HG03039 (cell line): Measurements from ENCODE around the gene ACTR5.
"Not testable (repeated sequence)": the region's sequence is repeated elsewhere in the genome, so short reads cannot be mapped to it uniquely, and the experiment has no call there.

Experiments
- ATAC-seq: cut with Tn5 transposase; IDR thresholded peaks from one replicate; pipeline ENCODE4 v1.9.1; 2021; ENCODE audit warnings: mild to moderate bottlenecking, moderate library complexity; ENCODE audit not compliant: unreplicated experiment

ACTR5 gene

GRCh38 chr20:38764567-38765318, 16.5 kb downstream of the ACTR5 start:
- ATAC-seq = no peak

GRCh38 chr20:38766071-38766470, 17.8 kb downstream of the ACTR5 start:
- ATAC-seq = no peak

DNA sequence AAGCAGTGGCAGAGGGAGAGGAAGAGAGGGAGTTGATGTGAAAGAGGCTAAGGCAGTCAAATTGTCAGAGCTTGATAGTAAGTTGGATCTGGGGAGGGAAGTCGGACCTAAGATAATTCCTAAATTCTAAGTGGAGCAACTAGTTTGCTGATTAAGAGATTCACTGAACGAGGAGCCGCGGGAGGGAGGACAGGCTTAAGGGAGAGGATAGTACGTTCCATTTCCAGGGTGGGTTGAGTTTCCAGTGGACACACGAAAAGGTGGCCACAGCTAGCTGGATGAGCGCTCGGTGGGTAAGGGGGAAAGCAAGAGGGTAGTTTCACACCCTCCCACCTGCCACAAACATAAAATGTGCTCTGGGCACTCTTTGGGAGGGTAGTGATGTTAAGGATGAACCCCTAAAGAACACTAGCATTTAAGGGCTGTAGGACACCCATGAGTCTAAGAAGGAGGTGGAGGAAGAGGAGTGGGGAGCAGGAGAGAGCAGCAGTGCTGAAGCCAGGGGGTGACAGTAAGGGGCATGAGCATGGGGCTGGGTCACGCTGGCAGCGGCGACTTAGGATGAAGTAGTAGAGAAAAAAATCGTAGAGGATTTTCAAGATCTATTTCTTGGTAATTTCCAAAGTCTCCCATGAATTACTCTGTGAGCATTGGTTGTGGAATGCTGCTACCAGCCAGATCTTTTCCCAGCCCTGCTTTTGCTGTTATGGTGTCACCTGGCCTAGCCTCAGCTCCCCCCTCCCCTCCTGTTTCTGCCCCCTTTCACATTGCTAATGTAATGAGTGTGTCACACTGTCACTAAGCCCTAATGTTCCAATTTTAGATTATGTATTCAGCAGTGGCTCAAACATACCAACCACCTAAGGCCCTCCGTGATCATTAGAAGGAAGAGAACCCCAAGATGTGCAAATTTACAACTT, 21.4 kb downstream of the ACTR5 start:
- ATAC-seq = no peak

DNA sequence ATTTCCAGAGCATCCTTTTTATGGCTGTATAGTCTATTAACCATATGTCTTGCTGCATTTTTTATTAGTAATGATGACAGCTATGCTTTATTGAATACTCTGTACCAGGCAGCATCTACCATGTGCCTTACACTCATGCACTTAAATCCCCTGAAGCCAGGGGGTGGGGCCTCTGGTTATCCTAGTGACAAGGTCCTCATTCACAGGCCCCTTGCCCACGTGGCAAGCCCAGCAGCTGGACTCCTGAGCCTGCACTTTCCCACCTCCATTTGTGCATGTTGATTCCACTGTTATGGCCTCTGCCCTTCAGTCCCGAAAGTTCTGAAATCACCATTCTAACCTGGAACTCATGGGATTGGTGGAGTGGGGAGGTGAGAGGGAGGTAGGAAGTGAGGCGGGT, 22.3 kb downstream of the ACTR5 start:
- no peak for ATAC-seq

DNA sequence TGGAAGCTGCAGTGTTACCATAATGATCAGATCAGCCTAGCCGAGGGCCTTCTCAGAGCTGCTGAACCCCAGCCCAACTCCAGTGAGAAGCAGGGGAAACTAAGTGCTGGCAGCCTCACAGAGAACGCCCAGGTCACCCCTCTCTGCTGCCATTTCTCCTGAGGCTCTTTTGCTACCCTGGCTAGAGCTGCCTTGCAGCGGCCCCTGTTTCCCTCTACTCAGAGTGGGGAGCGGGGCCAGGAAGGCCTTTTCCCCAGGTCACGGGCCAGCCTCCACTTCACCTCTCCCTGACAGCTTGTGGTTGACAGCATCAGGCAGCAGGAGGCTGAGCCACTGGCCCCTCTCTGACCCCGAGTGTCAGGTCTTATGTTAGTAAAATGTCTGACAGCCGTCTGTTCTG, 22.7 kb downstream of the ACTR5 start:
- ATAC-seq = no peak

DNA sequence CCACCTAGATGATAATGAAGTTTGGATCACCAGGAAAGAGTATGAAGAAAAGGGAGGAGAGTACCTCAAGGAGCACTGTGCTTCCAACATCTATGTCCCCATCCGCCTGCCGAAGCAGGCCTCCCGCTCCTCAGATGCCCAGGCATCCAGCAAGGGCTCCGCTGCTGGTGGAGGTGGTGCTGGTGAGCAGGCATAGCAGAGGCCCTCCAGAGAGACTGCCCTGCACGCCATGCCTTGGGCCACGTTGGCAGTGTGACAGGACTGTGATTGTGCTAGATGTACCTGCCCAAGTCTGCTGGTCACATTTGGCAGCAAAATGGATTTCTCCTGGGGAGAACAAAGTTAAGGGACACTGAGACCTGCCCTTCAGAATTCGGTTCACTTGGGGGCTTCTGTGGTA, 23.4 kb downstream of the ACTR5 start:
- no peak for ATAC-seq

DNA sequence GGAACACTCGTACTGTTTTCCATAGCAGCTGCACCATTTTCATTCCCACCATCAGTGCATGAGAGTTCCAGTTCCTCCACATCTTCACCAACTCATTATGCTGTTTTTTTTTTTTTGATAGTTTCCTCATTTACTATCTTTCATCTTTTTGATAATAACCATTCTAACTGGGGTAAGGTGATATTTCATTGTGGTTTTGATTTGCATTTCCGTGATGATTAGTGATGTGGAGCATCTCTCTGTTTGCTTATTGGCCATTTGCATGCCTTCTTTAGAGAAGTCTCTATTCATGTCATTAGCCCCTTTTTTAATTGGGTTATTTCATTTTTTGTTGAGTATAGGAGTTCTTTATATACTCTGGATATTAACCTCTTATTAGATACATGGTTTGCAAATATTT, 25.9 kb downstream of the ACTR5 start:
- no peak for ATAC-seq

DNA sequence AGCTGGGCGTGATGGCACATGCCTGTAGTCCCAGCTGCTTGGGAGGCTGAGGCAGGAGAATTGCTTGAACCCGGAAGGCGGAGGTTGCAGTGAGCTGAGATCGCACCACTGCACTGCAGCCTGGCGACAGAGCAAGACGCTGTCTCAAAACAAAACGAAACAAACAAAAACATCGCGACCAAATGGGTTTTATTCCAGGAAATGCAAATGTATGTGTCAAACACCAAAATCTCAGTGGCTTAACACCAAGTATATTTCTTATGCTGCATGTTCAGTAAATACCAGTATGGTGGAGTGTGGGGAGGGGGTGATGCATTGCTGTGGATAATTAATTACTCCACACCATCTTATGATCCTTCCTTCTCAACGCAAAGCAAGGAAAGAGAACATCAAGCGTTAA, 28.1 kb downstream of the ACTR5 start:
- no peak for ATAC-seq

DNA sequence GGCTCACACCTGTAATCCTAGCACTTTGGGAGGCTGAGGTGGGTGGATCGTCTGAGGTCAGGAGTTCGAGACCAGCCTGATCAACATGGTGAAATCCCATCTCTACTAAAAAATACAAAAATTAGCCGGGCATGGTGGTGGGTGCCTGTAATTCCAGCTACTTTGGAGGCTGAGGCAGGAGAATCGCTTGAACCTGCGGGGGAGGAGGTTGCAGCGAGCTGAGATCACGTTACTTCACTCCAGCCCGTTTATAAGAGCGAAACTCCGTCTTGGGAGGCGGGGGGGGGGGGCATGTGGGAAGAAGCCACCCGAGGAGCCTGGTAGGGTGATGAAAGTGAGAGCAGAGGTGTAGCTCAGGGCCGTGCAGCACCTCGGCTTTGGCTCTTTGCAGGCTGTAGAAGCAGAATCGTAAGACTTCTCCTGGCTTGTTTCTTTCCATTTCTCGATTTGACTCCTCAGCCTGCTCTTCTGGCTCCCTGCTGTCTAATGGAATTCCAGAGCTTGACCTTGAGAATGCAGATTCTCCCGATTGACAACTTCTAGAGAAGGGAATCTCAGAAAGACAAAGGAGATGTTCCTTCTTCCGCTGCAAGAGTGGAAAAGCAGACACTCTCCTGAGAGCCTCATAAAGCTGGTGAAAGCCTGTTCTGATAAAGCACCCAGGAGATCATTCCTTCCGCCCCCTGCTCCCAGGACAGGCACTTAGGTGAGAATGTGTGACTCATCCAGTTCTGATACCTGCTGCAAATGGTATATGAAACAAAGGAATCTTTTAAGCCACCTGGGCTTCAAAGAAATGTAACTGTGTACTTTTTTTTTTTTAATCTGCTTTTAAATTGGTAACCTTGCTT, 31.2 kb downstream of the ACTR5 start:
- no peak for ATAC-seq

DNA sequence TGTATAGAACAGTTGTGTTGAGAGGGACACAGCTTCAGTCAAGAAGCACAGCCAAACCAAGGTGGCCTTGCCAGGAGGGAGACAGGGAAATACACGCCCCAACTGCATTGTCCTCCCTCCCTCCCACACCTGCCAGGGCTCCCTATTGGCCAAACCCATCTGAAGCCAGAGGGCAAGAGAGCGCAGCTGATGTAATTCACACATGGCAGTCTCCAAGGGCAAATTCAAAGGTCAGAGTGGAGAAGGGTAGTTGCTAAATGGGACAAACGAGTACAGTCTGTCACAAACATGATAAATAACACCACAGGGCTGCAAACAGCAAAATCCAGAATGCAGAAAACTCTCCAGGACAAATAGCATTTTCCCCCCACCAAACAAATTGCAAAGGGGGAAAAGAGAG, 34.0 kb downstream of the ACTR5 start:
- ATAC-seq = no peak

- no peak for ATAC-seq
Measured at GRCh38 chr20:38787870-38788269, 39.6 kb downstream of the ACTR5 start.

- ATAC-seq = no peak
Measured at GRCh38 chr20:38789503-38790199, 41.4 kb downstream of the ACTR5 start.

DNA sequence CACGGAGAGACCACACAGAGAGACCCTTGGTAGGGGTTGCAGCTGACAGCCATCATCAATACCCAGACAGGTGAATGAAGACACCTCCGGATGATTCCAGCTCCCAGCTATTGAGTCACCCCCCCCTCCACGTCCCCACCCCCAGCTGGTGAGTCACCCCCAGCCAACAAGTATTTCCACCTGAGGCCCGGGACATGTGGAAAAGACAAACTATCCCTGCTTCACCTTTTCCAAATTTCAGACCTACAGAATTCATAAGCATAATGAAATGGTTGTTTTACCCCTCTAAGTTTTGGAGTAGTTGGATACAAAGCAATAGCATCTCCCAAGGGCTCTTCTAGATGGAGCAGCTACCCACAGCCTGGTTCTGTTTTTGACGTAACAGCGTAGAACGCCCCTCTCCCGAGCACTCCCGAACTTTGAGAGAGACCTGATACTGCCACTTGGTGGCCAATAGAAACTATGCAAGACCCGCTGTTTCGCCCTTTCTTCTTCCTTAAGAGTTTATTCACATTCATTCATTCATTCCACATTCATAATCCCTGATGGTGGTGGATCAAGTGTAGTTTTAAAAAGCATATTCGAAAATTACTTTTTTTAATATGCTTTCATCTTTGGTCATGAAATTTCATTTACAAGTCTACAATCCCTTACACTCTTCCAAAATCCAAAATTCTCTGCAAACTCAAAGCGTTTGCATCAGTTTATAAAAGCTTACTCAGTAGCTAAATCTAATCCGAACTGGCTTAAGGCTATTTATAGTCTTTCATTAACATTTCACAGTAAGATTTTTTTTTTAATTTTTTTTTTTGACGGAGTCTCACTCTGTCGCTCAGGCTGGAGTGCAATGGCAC, 42.2 kb downstream of the ACTR5 start:
- ATAC-seq = no peak

- no peak for ATAC-seq
Measured at GRCh38 chr20:38791291-38791690, 43.0 kb downstream of the ACTR5 start.

DNA sequence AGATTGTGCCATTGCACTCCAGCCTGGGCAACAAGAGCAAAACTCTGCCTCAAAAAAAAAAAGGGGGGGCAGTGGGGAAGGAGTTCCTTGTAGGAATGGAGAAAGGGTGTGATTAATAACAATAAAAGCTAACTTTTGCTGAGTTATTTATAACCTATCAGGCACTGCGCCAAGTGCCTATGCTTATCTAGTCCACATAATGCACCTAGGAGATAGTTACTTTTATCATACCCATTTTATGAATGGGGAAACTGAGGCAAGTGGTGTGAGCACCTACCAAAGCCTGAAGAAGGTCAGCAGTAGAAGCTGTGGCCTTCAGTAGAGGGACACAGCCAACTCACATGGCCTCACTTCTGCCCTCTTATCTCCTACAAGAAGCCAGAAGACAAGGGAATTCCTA, 43.7 kb downstream of the ACTR5 start:
- no peak for ATAC-seq

GRCh38 chr20:38794057-38794456, 45.8 kb downstream of the ACTR5 start:
- ATAC-seq = not testable (repeated sequence)

DNA sequence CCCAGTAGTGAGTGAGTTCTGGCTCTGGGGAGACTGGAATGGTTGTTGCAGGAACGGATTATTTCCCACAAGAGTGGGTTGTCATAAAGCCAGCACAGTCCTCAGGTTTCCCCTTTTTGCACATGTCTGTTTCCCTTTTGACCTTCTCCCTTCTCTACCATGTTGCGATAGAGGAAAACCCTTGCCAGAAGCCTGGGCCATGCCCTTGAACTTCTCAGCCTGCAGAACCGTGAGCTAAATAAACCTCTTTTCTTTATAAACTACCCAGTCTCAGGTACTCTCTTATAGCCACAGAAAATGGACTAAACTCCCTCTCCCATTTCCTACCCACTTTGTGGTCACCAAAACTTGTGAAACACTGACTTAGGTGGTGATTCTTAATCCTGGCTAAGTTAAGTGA, 50.0 kb downstream of the ACTR5 start:
- ATAC-seq = no peak

- ATAC-seq = no peak
Measured at GRCh38 chr20:38799203-38799602, 50.9 kb downstream of the ACTR5 start.

DNA sequence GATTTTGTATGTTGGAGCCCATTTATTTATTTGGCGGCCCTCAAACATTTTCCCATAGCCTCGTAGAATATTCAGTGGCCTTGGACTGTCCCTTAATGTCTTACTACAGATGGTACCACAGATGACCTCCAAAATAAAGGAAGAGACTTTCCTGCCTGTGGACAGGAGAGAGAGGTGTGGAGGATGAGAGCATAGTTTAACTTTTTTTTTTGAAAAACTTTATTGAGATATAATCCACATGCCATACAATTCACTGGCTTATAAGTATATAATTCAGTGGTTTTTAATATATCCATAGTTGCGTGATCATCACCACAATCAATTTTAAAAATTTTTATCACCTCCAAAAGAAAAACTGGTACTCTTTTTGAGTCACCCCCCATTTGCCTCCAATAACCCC, 52.6 kb downstream of the ACTR5 start:
- ATAC-seq = no peak

DNA sequence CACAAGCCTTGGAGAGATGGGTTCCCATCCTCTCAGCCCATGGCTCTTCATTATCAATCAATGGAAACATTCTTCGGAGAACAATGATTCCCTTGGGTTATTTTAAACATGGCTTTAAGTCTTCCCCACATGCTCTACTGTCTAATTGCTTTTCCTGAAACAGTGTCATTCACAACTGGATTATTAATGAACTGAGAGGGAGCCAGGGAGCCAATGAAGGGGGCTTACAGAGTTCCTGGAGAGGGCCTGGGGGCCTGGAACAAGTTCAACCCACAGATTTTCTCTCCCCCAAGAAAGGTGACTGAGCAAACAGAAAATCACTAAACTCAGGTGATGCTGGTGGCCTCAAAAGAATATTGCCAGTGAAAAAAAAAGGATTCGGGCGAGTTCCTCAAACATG, 56.0 kb downstream of the ACTR5 start:
- no peak for ATAC-seq
